GM12864 (cell line): ENCODE measurements around the gene CRYL1.

ENCODE experiments used
- DNase-seq: peaks from one replicate; pipeline ENCODE4 v3.0.0-alpha.2; 2011; ENCODE audit warnings: low read depth
- H3K4me3 ChIP-seq: 2 replicates; pipeline ENCODE4 v1.5.1; 2011; ENCODE audit warnings: mild to moderate bottlenecking, low read depth, low read length, control low read depth
- CTCF ChIP-seq: IDR thresholded peaks from 2 replicates; pipeline ENCODE4 v1.5.1; 2011; ENCODE audit warnings: low read depth, mild to moderate bottlenecking, moderate library complexity, low read length, control low read depth, inconsistent platforms; ENCODE audit errors: missing control alignments

The CRYL1 gene

GRCh38 chr13:20424949-20425348 is 100.7 kb downstream of the CRYL1 start:
- no peak for DNase-seq
- TF ChIP-seq CTCF, result no peak
- no peak overlapping the region for H3K4me3 ChIP-seq

DNA sequence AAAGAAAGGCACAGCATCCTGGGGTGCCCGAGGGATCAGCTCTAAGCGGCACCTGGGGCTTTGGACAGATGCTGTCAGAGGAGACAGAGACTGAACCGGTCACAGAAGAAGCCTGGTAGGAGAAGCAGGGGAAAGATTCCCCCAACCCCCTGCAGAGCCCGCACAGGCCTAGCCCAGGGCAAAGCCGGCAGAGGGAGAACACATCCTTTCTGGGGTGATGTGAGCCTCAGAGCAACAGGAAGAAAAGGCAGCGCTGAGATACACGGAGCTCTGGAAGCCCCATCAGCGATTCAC is 101.2 kb downstream of the CRYL1 start:
- no peak overlapping the region for H3K4me3 ChIP-seq
- no peak for DNase-seq
- no peak for TF ChIP-seq CTCF

DNA sequence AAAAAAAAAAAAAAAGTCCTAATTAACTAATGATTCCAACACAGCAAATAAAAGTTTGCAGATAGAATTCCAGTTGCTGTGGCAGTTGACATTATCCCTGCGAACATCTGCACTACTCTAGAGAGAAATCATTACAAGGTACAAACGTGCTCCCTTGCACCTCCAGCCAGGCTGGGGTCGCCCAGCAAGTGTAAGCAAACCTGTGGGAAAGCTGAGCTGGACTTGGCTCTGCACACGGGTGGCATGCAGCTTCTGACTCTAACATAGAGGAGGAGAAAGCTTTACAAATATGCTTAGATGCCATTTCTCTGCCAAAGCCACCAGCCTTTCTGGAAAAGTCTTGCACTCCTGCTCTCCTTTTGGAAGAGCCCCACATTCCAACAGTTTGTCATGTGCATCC is 103.3 kb downstream of the CRYL1 start:
- H3K4me3 ChIP-seq, result no peak overlapping the region
- no peak for DNase-seq
- TF ChIP-seq CTCF, result no peak

DNA sequence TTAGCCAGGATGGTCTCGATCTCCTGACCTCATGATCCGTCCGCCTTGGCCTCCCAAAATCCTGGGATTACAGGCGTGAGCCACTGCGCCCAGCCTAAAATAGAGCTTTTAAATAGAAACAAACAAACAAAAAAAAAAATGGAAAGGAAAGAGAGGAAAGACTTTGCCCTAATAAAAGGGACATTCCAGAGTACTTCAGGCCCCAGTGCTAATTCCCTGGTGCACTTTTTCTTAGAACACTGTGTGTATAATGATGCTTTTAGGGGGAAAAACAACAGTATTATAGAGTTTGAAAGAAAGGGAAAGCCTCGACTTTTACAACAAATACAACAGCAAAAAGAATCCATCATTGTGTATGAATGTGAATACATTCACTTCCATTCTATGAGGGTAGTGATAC is 104.7 kb downstream of the CRYL1 start:
- TF ChIP-seq CTCF, result no peak
- no peak overlapping the region for H3K4me3 ChIP-seq
- DNase-seq, result no peak

GRCh38 chr13:20418953-20419352 is 106.7 kb downstream of the CRYL1 start:
- no peak for TF ChIP-seq CTCF
- no peak overlapping the region for H3K4me3 ChIP-seq
- DNase-seq, result no peak

DNA sequence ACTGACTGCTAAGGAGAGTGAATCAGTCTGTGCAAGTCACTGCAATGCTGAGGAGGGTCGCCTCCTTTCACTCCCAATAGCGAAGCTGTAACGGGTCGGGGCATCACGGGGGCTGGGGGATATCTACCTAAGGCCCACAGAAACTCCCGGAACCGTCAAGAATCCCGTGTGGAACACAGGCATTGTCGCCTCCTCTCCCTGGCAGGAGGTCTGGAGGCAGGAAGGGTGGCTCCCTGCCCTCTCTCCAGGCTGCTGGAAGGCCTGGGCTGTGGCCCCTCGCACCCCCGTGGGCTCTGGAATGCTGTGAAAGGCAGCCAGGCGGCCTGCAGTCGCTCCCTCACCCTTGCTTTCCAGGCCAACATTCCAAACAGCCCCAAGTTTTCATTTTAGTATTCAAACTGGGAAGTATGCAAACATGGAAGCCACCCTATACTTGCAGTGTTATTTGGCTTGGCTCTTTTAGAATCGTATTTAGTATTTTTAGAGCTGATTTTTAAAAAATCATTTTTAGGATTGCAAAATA is 109.4 kb downstream of the CRYL1 start:
- H3K4me3 ChIP-seq, result no peak overlapping the region
- TF ChIP-seq CTCF, result no peak
- no peak for DNase-seq

DNA sequence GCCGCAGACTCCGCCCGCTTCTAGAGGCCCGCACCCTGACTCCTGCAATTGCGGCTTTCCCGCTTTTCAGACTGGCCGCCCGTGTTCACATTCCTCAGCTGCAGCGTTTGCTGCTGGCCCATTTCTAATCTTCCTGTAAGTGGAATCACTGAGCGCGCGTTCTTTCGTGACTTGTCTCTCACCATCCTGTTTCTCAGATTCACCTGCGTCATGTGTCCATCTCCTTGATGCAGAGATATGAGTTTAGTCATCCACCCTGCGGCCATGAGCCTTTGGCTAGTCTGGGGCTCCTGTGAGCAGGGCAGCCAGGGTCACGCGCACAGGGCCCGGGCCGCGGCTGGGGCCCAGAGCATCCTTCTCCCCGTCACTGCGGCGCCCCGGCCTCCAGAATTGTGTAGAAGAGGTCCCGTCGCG is 110.0 kb downstream of the CRYL1 start:
- no peak for TF ChIP-seq CTCF
- no peak for DNase-seq
- no peak overlapping the region for H3K4me3 ChIP-seq
